OCI-LY3 (cell line): ENCODE results near the gene KIF5B.

ENCODE experiments used
- H2AFZ ChIP-seq: fragments of 200-600, 300-600 bp; shearing (Covaris generic); 2 replicates; pipeline ENCODE4 v1.6.0; 2014; ENCODE audit warnings: antibody characterized with exemption, low read depth, low read length
- H3K27ac ChIP-seq: fragments of 200-600, 300-600 bp; sonication (generic); 2 replicates; pipeline ENCODE4 v1.5.1; 2014; ENCODE audit warnings: mild to moderate bottlenecking, low read length, moderate library complexity, mixed read lengths
- H3K27me3 ChIP-seq: fragments of 200-600, 300-600 bp; sonication (generic); 2 replicates; pipeline ENCODE4 v1.6.1; 2014; ENCODE audit warnings: low read depth, low read length, mixed read lengths
- H3K36me3 ChIP-seq: fragments of 200-600, 300-600 bp; sonication (generic); replicated peaks from 2 replicates; pipeline ENCODE3; 2014; ENCODE audit warnings: low read depth, low read length, mixed read lengths
- H3K4me1 ChIP-seq: fragments of 300-600, 200-600 bp; sonication (generic); 2 replicates; pipeline ENCODE4 v1.6.1; 2014; ENCODE audit warnings: low read length, mixed read lengths
- H3K4me2 ChIP-seq: fragments of 200-600, 300-600 bp; sonication (generic); 2 replicates; pipeline ENCODE4 v1.6.1; 2014; ENCODE audit warnings: low read length, mixed read lengths
- H3K4me3 ChIP-seq: fragments of 300-600, 200-600 bp; sonication (generic); 2 replicates; pipeline ENCODE4 v1.5.1; 2014; ENCODE audit warnings: antibody characterized with exemption, mild to moderate bottlenecking, low read length, moderate library complexity
- H3K79me2 ChIP-seq: fragments of 300-600, 200-600 bp; shearing (Covaris generic); 2 replicates; pipeline ENCODE4 v1.6.1; 2014; ENCODE audit warnings: mild to moderate bottlenecking, low read length, mixed read lengths
- H3K9ac ChIP-seq: fragments of 300-600, 200-600 bp; shearing (Covaris generic); 2 replicates; pipeline ENCODE4 v1.6.0; 2014; ENCODE audit warnings: mild to moderate bottlenecking, low read length, moderate library complexity
- H3K9me3 ChIP-seq: fragments of 200-600, 300-600 bp; shearing (Covaris generic); 2 replicates; pipeline ENCODE4 v1.6.1; 2014; ENCODE audit warnings: low read length, mixed read lengths; ENCODE audit not compliant: insufficient read depth
- H4K20me1 ChIP-seq: fragments of 200-600, 300-600 bp; sonication (generic); 2 replicates; pipeline ENCODE4 v1.6.1; 2016; ENCODE audit warnings: low read length, mixed read lengths; ENCODE audit not compliant: insufficient read depth
- CTCF ChIP-seq: fragments of 200-600, 300-600 bp; sonication (generic); IDR thresholded peaks from 2 replicates; pipeline ENCODE4 v1.5.1; 2014; ENCODE audit warnings: antibody characterized with exemption, low read length, low read depth
- EZH2phosphoT487 ChIP-seq: fragments of 200-600 bp; shearing (Covaris generic); IDR thresholded peaks from 2 replicates; pipeline ENCODE4 v1.6.1; 2018; ENCODE audit warnings: antibody characterized with exemption, mixed run types, low read depth

The KIF5B gene

DNA sequence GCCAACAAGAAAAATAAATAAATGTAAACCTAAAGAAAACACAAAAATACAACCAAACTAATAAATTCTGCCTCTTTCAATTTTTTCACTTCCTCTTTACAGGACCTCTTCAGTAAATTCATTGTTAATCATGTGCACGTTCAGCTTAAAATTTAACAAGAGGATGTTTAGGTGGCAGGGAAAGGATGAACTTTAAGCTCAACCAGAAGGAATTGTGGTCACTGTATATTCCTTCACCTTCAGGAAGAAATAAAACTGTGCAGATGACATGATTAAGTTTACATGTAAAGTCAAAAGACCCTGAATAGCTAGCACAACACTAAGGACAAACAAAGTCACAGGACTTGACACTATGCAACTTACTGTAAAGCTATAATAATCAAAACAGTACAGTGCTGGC, 33.0 kb downstream of the KIF5B start:
- H3K9ac ChIP-seq: no peak overlapping the region
- peaks cover 9% of the 10 kb centered on the region for H3K4me1 ChIP-seq
- no peaks in the 10 kb centered on the region for H4K20me1 ChIP-seq
- H3K4me3 ChIP-seq: no peak overlapping the region
- H3K9me3 ChIP-seq: no peaks in the 10 kb centered on the region
- H3K79me2 ChIP-seq: peaks cover 19% of the 10 kb centered on the region
- peaks cover 28% of the 10 kb centered on the region for H3K36me3 ChIP-seq
- H3K27me3 ChIP-seq: no peaks in the 10 kb centered on the region
- peak overlapping the region; percentile 34 for H3K27ac ChIP-seq
- no peak overlapping the region for H2AFZ ChIP-seq
- TF ChIP-seq EZH2phosphoT487 (no peak), CTCF (no peak)
- peak overlapping the region; percentile 30; the same call in 1 of the 2 replicates for H3K4me2 ChIP-seq

GRCh38 chr10:32017044-32017443, 39.2 kb downstream of the KIF5B start:
- no peaks in the 10 kb centered on the region for H3K9me3 ChIP-seq
- H3K27ac ChIP-seq: no peak overlapping the region
- H3K4me2 ChIP-seq: no peak overlapping the region
- no peak overlapping the region for H2AFZ ChIP-seq
- H3K79me2 ChIP-seq: no peaks in the 10 kb centered on the region
- TF ChIP-seq CTCF (no peak), EZH2phosphoT487 (no peak)
- no peak overlapping the region for H3K9ac ChIP-seq
- H3K27me3 ChIP-seq: no peaks in the 10 kb centered on the region
- H3K4me1 ChIP-seq: peaks cover 6% of the 10 kb centered on the region
- no peaks in the 10 kb centered on the region for H4K20me1 ChIP-seq
- peaks cover 45% of the 10 kb centered on the region for H3K36me3 ChIP-seq
- H3K4me3 ChIP-seq: no peak overlapping the region

DNA sequence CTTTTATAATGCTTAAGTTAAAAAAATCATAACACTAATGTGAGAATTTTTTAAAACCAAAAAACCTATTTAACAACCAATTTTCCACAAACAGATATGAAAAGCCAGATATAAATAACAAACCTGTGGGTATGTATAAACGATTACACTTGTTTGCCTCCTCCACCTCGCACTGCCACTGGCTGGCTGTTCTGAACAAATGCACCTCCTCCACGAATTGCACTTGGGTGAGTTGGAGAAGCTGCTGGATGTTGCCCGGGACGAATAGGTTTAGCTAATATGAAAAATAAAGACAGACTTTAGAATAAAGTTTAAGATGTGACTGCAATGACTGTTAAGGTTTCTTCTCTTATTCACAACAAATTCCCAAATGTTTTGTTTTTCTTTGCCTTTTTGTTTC, 40.8 kb downstream of the KIF5B start:
- no peak overlapping the region for H2AFZ ChIP-seq
- H3K27ac ChIP-seq: no peak overlapping the region
- H3K4me3 ChIP-seq: no peak overlapping the region
- no peak overlapping the region for H3K4me2 ChIP-seq
- peaks cover 12% of the 10 kb centered on the region for H3K4me1 ChIP-seq
- no peaks in the 10 kb centered on the region for H3K79me2 ChIP-seq
- H3K9ac ChIP-seq: no peak overlapping the region
- H4K20me1 ChIP-seq: no peaks in the 10 kb centered on the region
- peaks cover 43% of the 10 kb centered on the region for H3K36me3 ChIP-seq
- H3K9me3 ChIP-seq: no peaks in the 10 kb centered on the region
- TF ChIP-seq CTCF (no peak), EZH2phosphoT487 (no peak)
- no peaks in the 10 kb centered on the region for H3K27me3 ChIP-seq

DNA sequence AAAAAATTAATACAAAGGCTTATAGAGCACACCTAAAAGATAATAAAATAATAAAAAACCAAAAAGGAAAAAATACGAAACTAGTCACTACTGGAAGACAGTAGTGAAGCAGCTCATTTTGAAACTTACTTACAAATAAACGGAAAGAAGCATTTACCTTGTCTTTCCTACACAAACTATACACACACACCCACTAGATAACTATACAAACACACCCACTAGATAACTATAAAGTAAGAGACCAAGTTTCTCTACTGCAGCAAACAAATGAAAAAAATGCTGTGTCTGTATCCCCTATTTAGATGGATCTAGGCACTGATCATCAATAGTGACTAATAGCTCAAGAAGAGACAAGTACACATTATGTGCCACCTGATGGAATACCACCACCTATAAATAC, 49.2 kb downstream of the KIF5B start:
- Histone ChIP-seq H3K27me3 (no peaks in the 10 kb centered on the region), H4K20me1 (no peaks in the 10 kb centered on the region), H3K9me3 (no peaks in the 10 kb centered on the region), H3K36me3 (peaks cover 12% of the 10 kb centered on the region), H3K9ac (no peak overlapping the region), H3K27ac (no peak overlapping the region), H3K4me2 (no peak overlapping the region), H3K4me3 (no peak overlapping the region), H2AFZ (no peak overlapping the region), H3K4me1 (peaks cover 6% of the 10 kb centered on the region), H3K79me2 (no peaks in the 10 kb centered on the region)
- TF ChIP-seq EZH2phosphoT487 (no peak), CTCF (no peak)
